A673 (cell line): ENCODE data around the gene FASTKD3. TPM values are rescaled to one million over a fixed set of nuclear protein-coding genes. Genes with fewer than 3 reads are reported as not detected.

Experiments
- BruUV-seq: library from RNA; stranded (reverse); fragments of 400-500 nt; replicated peaks from 2 replicates; lab custom pipeline; 2021; lab: Mats Ljungman, UMichigan
- CTCF ChIA-PET: fragments of 300-600 bp; sonication (Branson Sonifier 250); formaldehyde crosslinking; loops from one replicate; lab custom pipeline; 2022; ENCODE audit warnings: antibody characterized with exemption; lab: Charles Lee
- POLR2A ChIA-PET: fragments of 300-600 bp; sonication (Branson Sonifier 250); formaldehyde crosslinking; loops from one replicate; lab custom pipeline; 2022; ENCODE audit warnings: antibody characterized with exemption; ENCODE audit not compliant: low non-redundant PET; lab: Charles Lee
- DNase-seq: peaks from one replicate; pipeline ENCODE4 v3.0.0-alpha.2; 2015; ENCODE audit warnings: low spot score
- H3K27ac ChIP-seq: fragments of 200-600 bp; sonication (generic); 2 replicates; pipeline ENCODE4 v1.5.1; 2016; ENCODE audit warnings: mixed run types, low read depth, mild to moderate bottlenecking, mixed read lengths, antibody characterized with exemption, low read length; ENCODE audit not compliant: poor library complexity, severe bottlenecking
- H3K27me3 ChIP-seq: fragments of 200-600 bp; sonication (generic); replicated peaks from 2 replicates; pipeline ENCODE4 v1.6.1; 2017; ENCODE audit warnings: mixed run types, low read depth, mild to moderate bottlenecking, mixed read lengths, antibody characterized with exemption, low read length; ENCODE audit not compliant: insufficient read depth, poor library complexity
- H3K36me3 ChIP-seq: fragments of 200-600 bp; sonication (generic); 2 replicates; pipeline ENCODE4 v1.6.1; 2016; ENCODE audit warnings: mixed run types, mild to moderate bottlenecking, mixed read lengths, antibody characterized with exemption, low read length; ENCODE audit not compliant: insufficient read depth, poor library complexity, severe bottlenecking
- H3K4me1 ChIP-seq: fragments of 200-600 bp; sonication (generic); 2 replicates; pipeline ENCODE4 v1.6.1; 2017; ENCODE audit warnings: mixed run types, mild to moderate bottlenecking, mixed read lengths, antibody characterized with exemption, low read length; ENCODE audit not compliant: insufficient read depth, poor library complexity, severe bottlenecking
- H3K4me3 ChIP-seq: fragments of 200-600 bp; sonication (generic); 2 replicates; pipeline ENCODE4 v1.5.1; 2016; ENCODE audit warnings: low read depth, mixed run types, mild to moderate bottlenecking, mixed read lengths, low read length; ENCODE audit not compliant: poor library complexity, severe bottlenecking
- H3K9me3 ChIP-seq: fragments of 200-600 bp; sonication (generic); 2 replicates; pipeline ENCODE4 v1.6.1; 2016; ENCODE audit warnings: mixed run types, low read depth, mild to moderate bottlenecking, mixed read lengths, antibody characterized with exemption, low read length; ENCODE audit not compliant: poor library complexity, severe bottlenecking
- EZH2 ChIP-seq: fragments of 200-600 bp; sonication (generic); IDR thresholded peaks from 2 replicates; pipeline ENCODE4 v1.6.1; 2017; ENCODE audit warnings: borderline replicate concordance, low read depth, mild to moderate bottlenecking, mixed read lengths, antibody characterized with exemption, low read length; ENCODE audit not compliant: poor library complexity, severe bottlenecking
- intact Hi-C: fragments of 100-400 bp; cut with micrococcal nuclease; formaldehyde crosslinking; loops from one replicate; pipeline ENCODE4 v1.10.0; 2022; ENCODE audit not compliant: unreplicated experiment
- total RNA-seq: library from RNA; stranded (reverse); gene quantifications from 2 replicates; pipeline ENCODE4 v1.2.3, GENCODE V29; 2021
- TF ChIP-seq, protein P1 (sequence below): fragments of 300-800, 200-600 bp; sonication (generic); conservative IDR thresholded peaks from 2 replicates; pipeline ENCODE4 v1.5.1; 2017; ENCODE audit warnings: low read depth, mild to moderate bottlenecking, antibody characterized with exemption, low read length, moderate library complexity, mixed read lengths

Gene FASTKD3
- total RNA-seq, 1 experiment from 2014 or later: 16.8 TPM

- DNase-seq: no peak
- peaks cover 38% of the 10 kb centered on the region for H3K36me3 ChIP-seq
- intact Hi-C loops: no loop called here
- no peaks in the 10 kb centered on the region for H3K9me3 ChIP-seq
- no TSS peak for BruUV-seq
- no peak overlapping the region for H3K4me3 ChIP-seq
- peaks cover 15% of the 10 kb centered on the region for H3K4me1 ChIP-seq
- TF ChIP-seq, protein P1, sequence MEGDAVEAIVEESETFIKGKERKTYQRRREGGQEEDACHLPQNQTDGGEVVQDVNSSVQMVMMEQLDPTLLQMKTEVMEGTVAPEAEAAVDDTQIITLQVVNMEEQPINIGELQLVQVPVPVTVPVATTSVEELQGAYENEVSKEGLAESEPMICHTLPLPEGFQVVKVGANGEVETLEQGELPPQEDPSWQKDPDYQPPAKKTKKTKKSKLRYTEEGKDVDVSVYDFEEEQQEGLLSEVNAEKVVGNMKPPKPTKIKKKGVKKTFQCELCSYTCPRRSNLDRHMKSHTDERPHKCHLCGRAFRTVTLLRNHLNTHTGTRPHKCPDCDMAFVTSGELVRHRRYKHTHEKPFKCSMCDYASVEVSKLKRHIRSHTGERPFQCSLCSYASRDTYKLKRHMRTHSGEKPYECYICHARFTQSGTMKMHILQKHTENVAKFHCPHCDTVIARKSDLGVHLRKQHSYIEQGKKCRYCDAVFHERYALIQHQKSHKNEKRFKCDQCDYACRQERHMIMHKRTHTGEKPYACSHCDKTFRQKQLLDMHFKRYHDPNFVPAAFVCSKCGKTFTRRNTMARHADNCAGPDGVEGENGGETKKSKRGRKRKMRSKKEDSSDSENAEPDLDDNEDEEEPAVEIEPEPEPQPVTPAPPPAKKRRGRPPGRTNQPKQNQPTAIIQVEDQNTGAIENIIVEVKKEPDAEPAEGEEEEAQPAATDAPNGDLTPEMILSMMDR: no peak
- TF ChIP-seq EZH2: no peak
- CTCF ChIA-PET: no interaction called here
- no peak overlapping the region for H3K27ac ChIP-seq
- H3K27me3 ChIP-seq: no peaks in the 10 kb centered on the region
- POLR2A ChIA-PET: no interaction called here
Observed at GRCh38 chr5:7866196-7866595, 2.6 kb downstream of the FASTKD3 start.

- Histone ChIP-seq H3K36me3 (peaks cover 39% of the 10 kb centered on the region), H3K4me3 (no peak overlapping the region), H3K27ac (no peak overlapping the region), H3K4me1 (peaks cover 6% of the 10 kb centered on the region), H3K27me3 (no peaks in the 10 kb centered on the region), H3K9me3 (no peaks in the 10 kb centered on the region)
- POLR2A ChIA-PET: no interaction called here
- BruUV-seq: no TSS peak
- TF ChIP-seq EZH2: no peak
- TF ChIP-seq, protein P1: no peak
- CTCF ChIA-PET: no interaction called here
- DNase-seq: peak; percentile 37
- intact Hi-C loops: loop anchor here (10.0 kb wide), 1 partner anchor 463 kb away; the partner anchor contains the start of gene ADCY2
Observed at GRCh38 chr5:7857926-7858632, 10.8 kb downstream of the FASTKD3 start.

DNA sequence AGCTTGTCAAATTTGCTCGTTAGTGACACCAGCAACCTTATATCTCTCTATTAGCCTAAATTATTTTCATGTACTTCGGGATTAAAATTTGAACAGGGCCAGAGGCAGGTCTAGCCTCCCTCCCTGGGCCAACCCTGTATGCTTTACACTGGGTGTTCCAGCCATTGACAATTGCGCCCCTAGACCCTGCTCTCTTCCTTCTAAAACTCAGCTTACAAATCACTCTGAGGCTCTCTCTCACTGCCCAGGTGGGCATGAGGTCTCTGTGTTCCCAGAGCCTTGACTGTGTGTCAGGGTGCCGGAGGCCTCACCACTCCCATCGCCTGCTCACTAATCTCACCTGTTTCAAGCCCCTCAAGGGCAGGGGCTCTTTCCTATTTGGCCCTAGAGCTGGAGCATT lies 11.5 kb downstream of the FASTKD3 start:
- ChIA-PET POLR2A (no interaction called here), CTCF (no interaction called here)
- H3K27ac ChIP-seq: no peak overlapping the region
- H3K36me3 ChIP-seq: peaks cover 33% of the 10 kb centered on the region
- TF ChIP-seq EZH2: no peak
- TF ChIP-seq, protein P1: no peak
- DNase-seq: no peak
- no TSS peak for BruUV-seq
- H3K27me3 ChIP-seq: no peaks in the 10 kb centered on the region
- intact Hi-C loops: loop anchor here (10.0 kb wide), 1 partner anchor 463 kb away; the partner anchor contains the start of gene ADCY2
- H3K4me3 ChIP-seq: no peak overlapping the region
- peaks cover 6% of the 10 kb centered on the region for H3K4me1 ChIP-seq
- H3K9me3 ChIP-seq: no peaks in the 10 kb centered on the region
